Spleen (tissue), 11 donors: Measurements from ENCODE around the gene POLR2B. TPM values are rescaled to one million over a fixed set of nuclear protein-coding genes. Genes with fewer than 3 reads are reported as not detected.
"Not testable (repeated sequence)": the region's sequence is repeated elsewhere in the genome, so short reads cannot be mapped to it uniquely, and the experiment has no call there.

Experiments
- DNase-seq: peaks from one replicate; pipeline ENCODE4 v3.0.0-alpha.2; 2020
- H3K27ac ChIP-seq, 8 donors: fragments of 200-600 bp; sonication (generic) in 7 of 8; 1 replicate in 4 of 8; 2 replicates in 4 of 8; pipeline versions ENCODE4 v1.5.0 to v1.8.0; 2016 to 2021; ENCODE audit warnings: inconsistent platforms in 4 of 8, mild to moderate bottlenecking in 4 of 8, moderate library complexity in 1 of 8
- H3K27me3 ChIP-seq, 7 donors: fragments of 200-600 bp; sonication (generic) in 6 of 7; replicated peaks in 1 of 7; 1 replicate in 4 of 7; 2 replicates in 3 of 7; pipeline versions ENCODE4 v1.5.0 to v1.8.0; 2016 to 2021; ENCODE audit warnings: inconsistent platforms in 3 of 7, mild to moderate bottlenecking in 1 of 7
- H3K36me3 ChIP-seq, 6 donors: fragments of 200-600 bp; sonication (generic) in 5 of 6; 1 replicate in 4 of 6; 2 replicates in 2 of 6; pipeline versions ENCODE4 v1.5.0 to v1.8.0; 2016 to 2021; ENCODE audit warnings: inconsistent platforms in 2 of 6
- H3K4me1 ChIP-seq, 6 donors: fragments of 200-600 bp; sonication (generic) in 5 of 6; 1 replicate in 3 of 6; 2 replicates in 3 of 6; pipeline versions ENCODE4 v1.5.0 to v1.8.0; 2016 to 2021; ENCODE audit warnings: inconsistent platforms in 3 of 6
- H3K4me3 ChIP-seq, 8 donors: fragments of 200-600 bp; sonication (generic) in 7 of 8; 1 replicate in 4 of 8; 2 replicates in 4 of 8; pipeline versions ENCODE4 v1.5.0 to v1.8.0; 2016 to 2021; ENCODE audit warnings: inconsistent platforms in 4 of 8, mild to moderate bottlenecking in 4 of 8, moderate library complexity in 2 of 8
- H3K9me3 ChIP-seq, 8 donors: fragments of 200-600 bp; sonication (generic) in 7 of 8; 1 replicate in 4 of 8; 2 replicates in 4 of 8; pipeline versions ENCODE4 v1.5.0 to v1.8.0; 2016 to 2021; ENCODE audit warnings: inconsistent platforms in 4 of 8
- CTCF ChIP-seq, 11 experiments: fragments of 200-600 bp in 7 of 11; fragments of 450-650 bp in 4 of 11; sonication (generic) in 4 of 11; IDR thresholded peaks in 8 of 11; conservative IDR thresholded peaks in 3 of 11; 1 replicate in 7 of 11; 2 replicates in 4 of 11; pipeline versions ENCODE4 v1.4.0 to v1.8.0; 2016 to 2021; ENCODE audit warnings: antibody characterized with exemption in 11 of 11, inconsistent platforms in 4 of 11, mild to moderate bottlenecking in 1 of 11
- POLR2A ChIP-seq, 3 donors: fragments of 450-650 bp; IDR thresholded peaks; one replicate each; pipeline ENCODE4 v1.5.1; 2017; ENCODE audit warnings: antibody characterized with exemption in 3 of 3, mild to moderate bottlenecking in 1 of 3
- POLR2AphosphoS5 ChIP-seq, 3 donors: sonication (generic); formaldehyde crosslinking; IDR thresholded peaks; one replicate each; pipeline ENCODE4 v1.5.1; 2017; ENCODE audit warnings: antibody characterized with exemption in 3 of 3
- WGBS, 5 donors: extraction: QIAGEN DNeasy Blood & Tissue Kit in 3 of 5; methylation state at CpG; one replicate each; pipeline versions ENCODE4 v1.1.5 to v1.1.7; 2013 to 2018; 5-methylcytosine and 5-hydroxymethylcytosine counted together
- intact Hi-C: fragments of 100-400 bp; cut with DNase I; formaldehyde crosslinking; loops from one replicate; pipeline ENCODE4 v1.15.0; 2023; ENCODE audit warnings: low total_unique reads
- polyA plus RNA-seq, 3 donors: library from polyadenylated mRNA; stranded (reverse); fragments of 200-250 nt; gene quantifications; one replicate each; pipeline ENCODE4 v1.2.1, GENCODE V29; 2013
- total RNA-seq, 7 donors: library from RNA; depleted of rRNA in 3 of 7; stranded (reverse); fragments of >200 nt in 3 of 7; fragmentation: NEBNext Ultra II Directional in 4 of 7; extraction: Animal tissue kit (Norgen Biotek cat#: 25700) in 4 of 7; gene quantifications; one replicate each; pipeline versions ENCODE4 v1.1.0 to v1.2.1, GENCODE V29; 2016 to 2021
- donor health status: healthy with polysubstance abuse.
- donor health status: DM: no; HTN: no; CAD: no; lungs with moderate emphysema.
- donor health status: DM: no; HTN: no; CAD: no.
- donor health status: Bipolar disorder and iron deficiency.
- donor health status: healthy.
- donor health status: DM: no; HTN: no; CAD: no.
- donor health status: DM: yes; HTN: yes; CAD: no.

POLR2B gene
- total and polyA plus RNA-seq, 10 donors: 27.4 to 119 (median 94.4) TPM

- peaks cover 0 to 43% (median 5%) of the 10 kb centered on the region in 6 donors for H3K4me1 ChIP-seq
- intact Hi-C loops: no loop called here
- H3K27me3 ChIP-seq: no peaks in the 10 kb centered on the region
- H3K9me3 ChIP-seq: no peaks in the 10 kb centered on the region
- 57 to 84% (median 76%) methylated on average over 1 of the region's 1 CpG for WGBS, 5 donors
- no peak overlapping the region for H3K4me3 ChIP-seq
- no peak for DNase-seq
- H3K36me3 ChIP-seq: peaks cover 0 to 22% (median 0%) of the 10 kb centered on the region in 6 donors
- no peak for TF ChIP-seq CTCF (IDR thresholded peaks at IDR 0.05 in 8 of 11, conservative IDR thresholded peaks at IDR 0.05 in 3 of 11)
- no peak for TF ChIP-seq POLR2AphosphoS5 (IDR thresholded peaks at IDR 0.05)
- TF ChIP-seq POLR2A (IDR thresholded peaks at IDR 0.05): no peak
- H3K27ac ChIP-seq: peak overlapping the region in 7 of 8 donors; percentile 36 to 83 (median 67)
Measured at GRCh38 chr4:57044279-57044678, 65.6 kb downstream of the POLR2B start.

- 88 to 97% (median 93%) methylated on average over 1 of the region's 1 CpG for WGBS, 5 donors
- intact Hi-C loops: no loop called here
- H3K36me3 ChIP-seq: peaks cover 0 to 17% (median 0%) of the 10 kb centered on the region in 6 donors
- DNase-seq: no peak
- TF ChIP-seq POLR2AphosphoS5 (IDR thresholded peaks at IDR 0.05) (no peak), CTCF (IDR thresholded peaks at IDR 0.05 in 8 of 11, conservative IDR thresholded peaks at IDR 0.05 in 3 of 11) (no peak), POLR2A (IDR thresholded peaks at IDR 0.05) (no peak)
- no peaks in the 10 kb centered on the region for H3K9me3 ChIP-seq
- no peaks in the 10 kb centered on the region for H3K27me3 ChIP-seq
- peaks cover 0 to 48% (median 6%) of the 10 kb centered on the region in 6 donors for H3K4me1 ChIP-seq
- peak overlapping the region in 5 of 8 donors; percentile 67 to 83 (median 68) for H3K27ac ChIP-seq
- no peak overlapping the region for H3K4me3 ChIP-seq
Measured at GRCh38 chr4:57044996-57045395, 66.3 kb downstream of the POLR2B start.

GRCh38 chr4:57047046-57047445 is 68.3 kb downstream of the POLR2B start:
- peak overlapping the region in 5 of 8 donors; percentile 36 to 83 (median 68) for H3K27ac ChIP-seq
- DNase-seq, H3K9me3 ChIP-seq, H3K36me3 ChIP-seq, H3K27me3 ChIP-seq, H3K4me3 ChIP-seq, intact Hi-C loops: not testable (repeated sequence)
- H3K4me1 ChIP-seq: peaks cover 0 to 67% (median 18%) of the 10 kb centered on the region in 6 donors
- 91 to 98% (median 94%) methylated on average over 6 of the region's 6 CpGs for WGBS, 5 donors

- Histone ChIP-seq H3K36me3 (no peaks in the 10 kb centered on the region), H3K27ac (peak overlapping the region in 5 of 8 donors; percentile 9 to 42 (median 37)), H3K9me3 (no peaks in the 10 kb centered on the region), H3K27me3 (no peaks in the 10 kb centered on the region), H3K4me3 (no peak overlapping the region), H3K4me1 (peaks cover 0 to 66% (median 19%) of the 10 kb centered on the region in 6 donors)
- DNase-seq: no peak
- intact Hi-C loops: no loop called here
- no peak for TF ChIP-seq POLR2AphosphoS5 (IDR thresholded peaks at IDR 0.05)
- TF ChIP-seq POLR2A (IDR thresholded peaks at IDR 0.05): no peak
- TF ChIP-seq CTCF (IDR thresholded peaks at IDR 0.05 in 8 of 11, conservative IDR thresholded peaks at IDR 0.05 in 3 of 11): no peak
- WGBS, 5 donors: 0 to 53% (median 32%) methylated on average over 1 of the region's 1 CpG
Measured at GRCh38 chr4:57048590-57049304, 70.1 kb downstream of the POLR2B start.
